ENCODE data around the gene THRSP.

The THRSP gene

GRCh38 chr11:78080084-78080817 is 16.6 kb downstream of the THRSP start:
- TF ChIP-seq CREB1 (IDR thresholded peaks at IDR 0.05; ENCODE audit: low read depth) (no peak), REST (IDR thresholded peaks at IDR 0.05; ENCODE audit: low read depth) (no peak), MAX (IDR thresholded peaks at IDR 0.05) (no peak), FOXM1 (IDR thresholded peaks at IDR 0.05; ENCODE audit: borderline replicate concordance, low read depth) (no peak), ZBTB7A (IDR thresholded peaks at IDR 0.05; ENCODE audit: low read depth) (no peak), RAD21 (IDR thresholded peaks at IDR 0.05; ENCODE audit: low read depth) (no peak), EGR1 (IDR thresholded peaks at IDR 0.05) (no peak), TEAD4 (IDR thresholded peaks at IDR 0.05) (no peak), EP300 (IDR thresholded peaks at IDR 0.05; ENCODE audit: borderline replicate concordance) (no peak), USF1 (IDR thresholded peaks at IDR 0.05) (no peak), NFIC (IDR thresholded peaks at IDR 0.05) (no peak), TCF12 (IDR thresholded peaks at IDR 0.05; ENCODE audit: low read depth) (no peak), CEBPB (IDR thresholded peaks at IDR 0.05) (no peak), TAF1 (IDR thresholded peaks at IDR 0.05; ENCODE audit: low read depth) (no peak), YY1 (IDR thresholded peaks at IDR 0.05; ENCODE audit: low read depth) (no peak)

- no peak for TF ChIP-seq REST (IDR thresholded peaks at IDR 0.05; ENCODE audit: low read depth)
- no peak for TF ChIP-seq MAX (IDR thresholded peaks at IDR 0.05)
- no peak for TF ChIP-seq USF1 (IDR thresholded peaks at IDR 0.05)
- no peak for TF ChIP-seq RAD21 (IDR thresholded peaks at IDR 0.05; ENCODE audit: low read depth)
- TF ChIP-seq NFIC (IDR thresholded peaks at IDR 0.05): no peak
- no peak for TF ChIP-seq ZBTB7A (IDR thresholded peaks at IDR 0.05; ENCODE audit: low read depth)
- TF ChIP-seq TEAD4 (IDR thresholded peaks at IDR 0.05): no peak
- TF ChIP-seq YY1 (IDR thresholded peaks at IDR 0.05; ENCODE audit: low read depth): no peak
- no peak for TF ChIP-seq TAF1 (IDR thresholded peaks at IDR 0.05; ENCODE audit: low read depth)
- no peak for TF ChIP-seq TCF12 (IDR thresholded peaks at IDR 0.05; ENCODE audit: low read depth)
- TF ChIP-seq FOXM1 (IDR thresholded peaks at IDR 0.05; ENCODE audit: borderline replicate concordance, low read depth): no peak
Measured at GRCh38 chr11:78080818-78081495, 17.3 kb downstream of the THRSP start.

- TF ChIP-seq MAX (IDR thresholded peaks at IDR 0.05) (no peak), FOXM1 (IDR thresholded peaks at IDR 0.05; ENCODE audit: borderline replicate concordance, low read depth) (no peak), TAF1 (IDR thresholded peaks at IDR 0.05; ENCODE audit: low read depth) (no peak), USF1 (IDR thresholded peaks at IDR 0.05) (no peak), RAD21 (IDR thresholded peaks at IDR 0.05; ENCODE audit: low read depth) (no peak), CEBPB (IDR thresholded peaks at IDR 0.05) (no peak)
Measured at GRCh38 chr11:78081583-78081982, 17.9 kb downstream of the THRSP start.

- TF ChIP-seq FOXM1 (IDR thresholded peaks at IDR 0.05; ENCODE audit: borderline replicate concordance, low read depth): no peak
- TF ChIP-seq CEBPB (IDR thresholded peaks at IDR 0.05): no peak
- no peak for TF ChIP-seq REST (IDR thresholded peaks at IDR 0.05; ENCODE audit: low read depth)
- TF ChIP-seq ZBTB7A (IDR thresholded peaks at IDR 0.05; ENCODE audit: low read depth): no peak
- no peak for TF ChIP-seq TCF12 (IDR thresholded peaks at IDR 0.05; ENCODE audit: low read depth)
- TF ChIP-seq YY1 (IDR thresholded peaks at IDR 0.05; ENCODE audit: low read depth): no peak
- TF ChIP-seq RAD21 (IDR thresholded peaks at IDR 0.05; ENCODE audit: low read depth): no peak
- TF ChIP-seq USF1 (IDR thresholded peaks at IDR 0.05): no peak
- no peak for TF ChIP-seq TEAD4 (IDR thresholded peaks at IDR 0.05)
- no peak for TF ChIP-seq EGR1 (IDR thresholded peaks at IDR 0.05)
- TF ChIP-seq TAF1 (IDR thresholded peaks at IDR 0.05; ENCODE audit: low read depth): no peak
- TF ChIP-seq CREB1 (IDR thresholded peaks at IDR 0.05; ENCODE audit: low read depth): no peak
- TF ChIP-seq NFIC (IDR thresholded peaks at IDR 0.05): no peak
Measured at GRCh38 chr11:78082146-78082545, 18.5 kb downstream of the THRSP start.
